Hepatocyte (in vitro differentiated cells): ENCODE data around the gene LRFN4. TPM values are rescaled to one million over a fixed set of nuclear protein-coding genes. Genes with fewer than 3 reads are reported as not detected.

Experiments used
- DNase-seq: peaks from one replicate; pipeline ENCODE4 v3.0.0-alpha.2; 2016; ENCODE audit warnings: low spot score
- H2AFZ ChIP-seq: fragments of 200-600 bp; sonication (generic); 2 replicates; pipeline ENCODE4 v1.6.0; 2016; ENCODE audit warnings: antibody characterized with exemption, mild to moderate bottlenecking
- H3K27ac ChIP-seq: fragments of 200-600 bp; sonication (generic); 2 replicates; pipeline ENCODE4 v1.5.1; 2016; ENCODE audit warnings: mild to moderate bottlenecking
- H3K27me3 ChIP-seq: fragments of 200-600 bp; sonication (generic); 2 replicates; pipeline ENCODE4 v1.6.1; 2016
- H3K36me3 ChIP-seq: fragments of 200-600 bp; sonication (generic); replicated peaks from 2 replicates; pipeline ENCODE4 v1.5.1; 2016; ENCODE audit warnings: low read depth; ENCODE audit not compliant: insufficient read depth
- H3K4me1 ChIP-seq: fragments of 200-600 bp; sonication (generic); 2 replicates; pipeline ENCODE4 v1.5.1; 2016; ENCODE audit warnings: mild to moderate bottlenecking, moderate library complexity; ENCODE audit not compliant: insufficient read depth
- H3K4me2 ChIP-seq: fragments of 200-600 bp; sonication (generic); 2 replicates; pipeline ENCODE4 v1.6.0; 2016
- H3K4me3 ChIP-seq: fragments of 200-600 bp; sonication (generic); 2 replicates; pipeline ENCODE4 v1.5.1; 2016; ENCODE audit warnings: mild to moderate bottlenecking
- H3K79me2 ChIP-seq: fragments of 200-600 bp; sonication (generic); 2 replicates; pipeline ENCODE4 v1.6.0; 2017; ENCODE audit warnings: mild to moderate bottlenecking
- H3K9me2 ChIP-seq: fragments of 200-600 bp; sonication (generic); replicated peaks from 2 replicates; pipeline ENCODE4 v1.6.0; 2017; ENCODE audit warnings: mild to moderate bottlenecking; ENCODE audit not compliant: insufficient read depth
- H3K9me3 ChIP-seq: fragments of 200-600 bp; sonication (generic); 2 replicates; pipeline ENCODE4 v1.5.1; 2016; ENCODE audit warnings: low read depth, mild to moderate bottlenecking
- H4K20me1 ChIP-seq: fragments of 200-600 bp; sonication (generic); 2 replicates; pipeline ENCODE4 v1.6.0; 2016; ENCODE audit warnings: mild to moderate bottlenecking; ENCODE audit not compliant: insufficient read depth, poor library complexity, severe bottlenecking
- CTCF ChIP-seq: fragments of 200-600 bp; sonication (generic); IDR thresholded peaks from 2 replicates; pipeline ENCODE4 v1.5.1; 2016; ENCODE audit warnings: antibody characterized with exemption, mild to moderate bottlenecking; ENCODE audit not compliant: poor library complexity
- EZH2 ChIP-seq: fragments of 200-600 bp; sonication (generic); IDR thresholded peaks from 2 replicates; pipeline ENCODE4 v1.6.1; 2016; ENCODE audit warnings: antibody characterized with exemption, mild to moderate bottlenecking, borderline replicate concordance
- EZH2phosphoT487 ChIP-seq: fragments of 200-600 bp; sonication (generic); IDR thresholded peaks from one replicate; pipeline ENCODE4 v1.6.1; 2018; ENCODE audit warnings: antibody characterized with exemption, mild to moderate bottlenecking, low read depth, moderate library complexity; ENCODE audit not compliant: unreplicated experiment, severe bottlenecking
- WGBS: methylation state at CpG from one replicate; pipeline ENCODE4 v1.1.6; 2016; ENCODE audit warnings: low lambda C conversion rate; ENCODE audit errors: missing lambda C conversion rate; 5-methylcytosine and 5-hydroxymethylcytosine counted together
- polyA plus RNA-seq: library from polyadenylated mRNA; unstranded; fragments of >200 nt; fragmentation: Nextera tagmentation; extraction: Ambion mirVana; gene quantifications from 2 replicates; pipeline ENCODE4 v1.2.1, GENCODE V29; 2016
- total RNA-seq: library from RNA; depleted of rRNA; stranded (reverse); fragments of >200 nt; gene quantifications from 2 replicates; pipeline ENCODE4 v1.2.3, GENCODE V29; 2014

The LRFN4 gene
- total and polyA plus RNA-seq, 2 experiments from 2014 or later, result 15.8 to 30.2 TPM

- H2AFZ ChIP-seq, result no peak overlapping the region
- H3K4me1 ChIP-seq, result peaks cover 13% of the 10 kb centered on the region
Measured at GRCh38 chr11:66874232-66874631, 17.4 kb downstream of the LRFN4 start.

GRCh38 chr11:66875378-66875777 lies 18.5 kb downstream of the LRFN4 start:
- 92% methylated on average over 13 of the region's 13 CpGs for WGBS
- Histone ChIP-seq H3K4me2 (no peak overlapping the region), H3K27me3 (no peaks in the 10 kb centered on the region), H3K27ac (no peak overlapping the region), H3K9me2 (no peaks in the 10 kb centered on the region), H3K9me3 (no peaks in the 10 kb centered on the region), H3K36me3 (no peaks in the 10 kb centered on the region), H3K79me2 (peaks cover 2% of the 10 kb centered on the region), H2AFZ (no peak overlapping the region), H3K4me1 (peaks cover 13% of the 10 kb centered on the region), H3K4me3 (no peak overlapping the region), H4K20me1 (no peaks in the 10 kb centered on the region)
- DNase-seq, result no peak
- TF ChIP-seq CTCF (no peak), EZH2 (no peak), EZH2phosphoT487 (no peak)

More at GRCh38 chr11:66874232-66874631, 17.4 kb downstream of the LRFN4 start:
- H3K27ac ChIP-seq, result no peak overlapping the region
- no peaks in the 10 kb centered on the region for H3K9me3 ChIP-seq
- DNase-seq, result no peak
- no peaks in the 10 kb centered on the region for H3K36me3 ChIP-seq
- 94% methylated on average over 6 of the region's 6 CpGs for WGBS
- H3K9me2 ChIP-seq, result no peaks in the 10 kb centered on the region
- H3K27me3 ChIP-seq, result no peaks in the 10 kb centered on the region
- TF ChIP-seq EZH2phosphoT487, result no peak
- TF ChIP-seq EZH2, result no peak
- no peak overlapping the region for H3K4me2 ChIP-seq
- no peaks in the 10 kb centered on the region for H3K79me2 ChIP-seq
- H3K4me3 ChIP-seq, result no peak overlapping the region
- no peaks in the 10 kb centered on the region for H4K20me1 ChIP-seq

- TF ChIP-seq CTCF, result no peak
- no peak for TF ChIP-seq EZH2phosphoT487
- TF ChIP-seq EZH2, result no peak
- H3K27me3 ChIP-seq, result no peaks in the 10 kb centered on the region
- WGBS, result 88% methylated on average over 9 of the region's 9 CpGs
- H3K9me3 ChIP-seq, result no peaks in the 10 kb centered on the region
- H3K9me2 ChIP-seq, result no peaks in the 10 kb centered on the region
- H3K4me1 ChIP-seq, result peaks cover 14% of the 10 kb centered on the region
- no peak overlapping the region for H3K27ac ChIP-seq
- no peaks in the 10 kb centered on the region for H3K36me3 ChIP-seq
- no peaks in the 10 kb centered on the region for H4K20me1 ChIP-seq
- no peak overlapping the region for H3K4me3 ChIP-seq
- H3K79me2 ChIP-seq, result peaks cover 2% of the 10 kb centered on the region
- no peak overlapping the region for H3K4me2 ChIP-seq
- no peak overlapping the region for H2AFZ ChIP-seq
- no peak for DNase-seq
Measured at GRCh38 chr11:66877588-66878385, 20.9 kb downstream of the LRFN4 start.

GRCh38 chr11:66878474-66878873 lies 21.6 kb downstream of the LRFN4 start:
- peaks cover 2% of the 10 kb centered on the region for H3K79me2 ChIP-seq
- no peaks in the 10 kb centered on the region for H3K36me3 ChIP-seq
- WGBS, result 83% methylated on average over 12 of the region's 12 CpGs
- no peaks in the 10 kb centered on the region for H3K9me3 ChIP-seq
- H3K9me2 ChIP-seq, result no peaks in the 10 kb centered on the region
- H3K27me3 ChIP-seq, result no peaks in the 10 kb centered on the region
- no peak overlapping the region for H3K4me2 ChIP-seq
- H3K4me1 ChIP-seq, result peaks cover 17% of the 10 kb centered on the region
- no peak for DNase-seq
- TF ChIP-seq EZH2 (no peak), CTCF (no peak), EZH2phosphoT487 (no peak)
- no peak overlapping the region for H3K4me3 ChIP-seq
- no peaks in the 10 kb centered on the region for H4K20me1 ChIP-seq
- H3K27ac ChIP-seq, result no peak overlapping the region
- H2AFZ ChIP-seq, result no peak overlapping the region
